IMR-90 (cell line): ENCODE measurements around the gene NCOR1. TPM values are rescaled to one million over a fixed set of nuclear protein-coding genes. Genes with fewer than 3 reads are reported as not detected.

Experiments used
- ATAC-seq: fragments of 200-7000 bp; cut with Tn5 transposase; 2 replicates; pipeline ENCODE4 v1.9.1; 2020; ENCODE audit warnings: low read depth, mild to moderate bottlenecking, moderate library complexity
- BruUV-seq: library from RNA; stranded (reverse); fragments of 400-500 nt; replicated peaks from 2 replicates; lab custom pipeline; 2021; lab: Mats Ljungman, UMichigan
- CTCF ChIA-PET: fragments of 300-600 bp; formaldehyde crosslinking; extraction: SDS; loops from one replicate; lab custom pipeline; 2021; ENCODE audit warnings: antibody characterized with exemption; lab: Yijun Ruan, JAX
- POLR2A ChIA-PET: fragments of 300-600 bp; sonication (Branson Sonifier 250); formaldehyde crosslinking; loops from one replicate; lab custom pipeline; 2022; ENCODE audit warnings: antibody characterized with exemption; ENCODE audit not compliant: unreplicated experiment; lab: Charles Lee
- DNase-seq: peaks from one replicate; pipeline ENCODE4 v3.0.0; 2013
- H2AFZ ChIP-seq: replicated peaks from 2 replicates; pipeline ENCODE3; 2013; ENCODE audit warnings: low read length, mild to moderate bottlenecking; ENCODE audit not compliant: poor library complexity
- H2AK5ac ChIP-seq: 2 replicates; pipeline ENCODE4 v1.6.1; 2013; ENCODE audit warnings: low read depth, low read length, inconsistent platforms
- H2AK9ac ChIP-seq: replicated peaks from 2 replicates; pipeline ENCODE3; 2013; ENCODE audit warnings: mild to moderate bottlenecking, low read depth, low read length, moderate library complexity; ENCODE audit not compliant: poor library complexity
- H2BK120ac ChIP-seq: 2 replicates; pipeline ENCODE4 v1.6.1; 2013; ENCODE audit warnings: low read depth, low read length, inconsistent platforms
- H2BK15ac ChIP-seq: 3 replicates; pipeline ENCODE4 v1.6.1; 2013; ENCODE audit warnings: low read depth, low read length, inconsistent platforms
- H2BK20ac ChIP-seq: 2 replicates; pipeline ENCODE4 v1.6.1; 2013; ENCODE audit warnings: low read depth, mild to moderate bottlenecking, inconsistent platforms, low read length, moderate library complexity
- H2BK5ac ChIP-seq: 2 replicates; pipeline ENCODE4 v1.6.1; 2013; ENCODE audit warnings: mild to moderate bottlenecking, low read depth, low read length, inconsistent platforms; ENCODE audit not compliant: poor library complexity, severe bottlenecking
- H3K14ac ChIP-seq: replicated peaks from 2 replicates; pipeline ENCODE4 v1.6.1; 2013; ENCODE audit warnings: low read depth, low read length, inconsistent platforms
- H3K18ac ChIP-seq: 2 replicates; pipeline ENCODE4 v1.6.1; 2013; ENCODE audit warnings: low read depth, low read length, control low read depth
- H3K23ac ChIP-seq: 2 replicates; pipeline ENCODE4 v1.6.1; 2013; ENCODE audit warnings: low read depth, low read length, inconsistent platforms
- H3K27ac ChIP-seq: 2 replicates; pipeline ENCODE4 v1.5.1; 2013; ENCODE audit warnings: mild to moderate bottlenecking, control low read depth, low read length; ENCODE audit not compliant: insufficient read depth
- H3K27me3 ChIP-seq: 2 replicates; pipeline ENCODE4 v1.6.1; 2013; ENCODE audit warnings: low read length; ENCODE audit not compliant: control insufficient read depth, insufficient read depth
- H3K36me3 ChIP-seq: 2 replicates; pipeline ENCODE4 v1.6.1; 2013; ENCODE audit warnings: low read length, mixed read lengths; ENCODE audit not compliant: control insufficient read depth, insufficient read depth
- H3K4ac ChIP-seq: 2 replicates; pipeline ENCODE4 v1.6.1; 2013; ENCODE audit warnings: low read depth, low read length, inconsistent platforms
- H3K4me1 ChIP-seq: 2 replicates; pipeline ENCODE4 v1.6.1; 2013; ENCODE audit warnings: low read length, mixed read lengths; ENCODE audit not compliant: control insufficient read depth, insufficient read depth
- H3K4me2 ChIP-seq: 2 replicates; pipeline ENCODE4 v1.6.1; 2013; ENCODE audit warnings: low read depth, mild to moderate bottlenecking, control low read depth, low read length, moderate library complexity
- H3K4me3 ChIP-seq: 2 replicates; pipeline ENCODE4 v1.5.1; 2013; ENCODE audit warnings: low read depth, mild to moderate bottlenecking, control low read depth, low read length, moderate library complexity; ENCODE audit not compliant: insufficient read depth
- H3K56ac ChIP-seq: 2 replicates; pipeline ENCODE4 v1.6.1; 2013; ENCODE audit warnings: low read length, inconsistent platforms; ENCODE audit not compliant: insufficient read depth; ENCODE audit errors: extremely low read depth
- H3K79me1 ChIP-seq, 2 experiments: 2 replicates each; pipeline ENCODE4 v1.6.1; 2013; ENCODE audit warnings: low read length in 2 of 2, inconsistent platforms in 1 of 2, low read depth in 1 of 2
- H3K9ac ChIP-seq: 2 replicates; pipeline ENCODE4 v1.6.1; 2013; ENCODE audit warnings: low read depth, low read length, control low read depth
- H3K9me1 ChIP-seq: 2 replicates; pipeline ENCODE4 v1.6.1; 2013; ENCODE audit warnings: low read length, inconsistent platforms; ENCODE audit not compliant: insufficient read depth
- H3K9me3 ChIP-seq: 2 replicates; pipeline ENCODE4 v1.6.1; 2013; ENCODE audit warnings: low read length; ENCODE audit not compliant: control insufficient read depth, insufficient read depth
- H4K20me1 ChIP-seq: 2 replicates; pipeline ENCODE4 v1.6.1; 2013; ENCODE audit warnings: low read length, inconsistent platforms; ENCODE audit not compliant: insufficient read depth
- H4K5ac ChIP-seq: 2 replicates; pipeline ENCODE4 v1.6.1; 2013; ENCODE audit warnings: mild to moderate bottlenecking, low read depth, low read length, control low read depth
- H4K8ac ChIP-seq, 2 experiments: 2 replicates each; pipeline ENCODE4 v1.6.1; 2013; ENCODE audit warnings: low read depth in 2 of 2, low read length in 2 of 2, control low read depth in 1 of 2, inconsistent platforms in 1 of 2
- H4K91ac ChIP-seq: 2 replicates; pipeline ENCODE4 v1.6.1; 2013; ENCODE audit warnings: low read depth, low read length, inconsistent platforms; ENCODE audit not compliant: insufficient read depth
- BHLHE40 ChIP-seq: fragments of 150-350 bp; IDR thresholded peaks from 2 replicates; pipeline ENCODE4 v1.6.1; 2016; ENCODE audit warnings: mild to moderate bottlenecking, low read depth, low read length
- CEBPB ChIP-seq: IDR thresholded peaks from 2 replicates; pipeline ENCODE4 v1.6.1; 2012; ENCODE audit warnings: low read depth, low read length, improper control_type of control experiment
- CHD1 ChIP-seq: IDR thresholded peaks from 2 replicates; pipeline ENCODE4 v1.6.1; 2012; ENCODE audit warnings: low read depth, low read length, improper control_type of control experiment
- CTCF ChIP-seq: conservative IDR thresholded peaks from 2 replicates; pipeline ENCODE4 v1.5.1; 2012; ENCODE audit warnings: mild to moderate bottlenecking, low read depth, low read length, improper control_type of control experiment
- FOS ChIP-seq: fragments of 150-350 bp; IDR thresholded peaks from 2 replicates; pipeline ENCODE4 v1.6.1; 2016; ENCODE audit warnings: low read depth, low read length
- MAFK ChIP-seq: IDR thresholded peaks from 2 replicates; pipeline ENCODE4 v1.6.1; 2012; ENCODE audit warnings: low read depth, low read length, improper control_type of control experiment
- MAZ ChIP-seq: IDR thresholded peaks from 2 replicates; pipeline ENCODE4 v1.6.1; 2012; ENCODE audit warnings: low read depth, mild to moderate bottlenecking, low read length, improper control_type of control experiment, moderate library complexity, borderline replicate concordance
- MXI1 ChIP-seq: IDR thresholded peaks from 2 replicates; pipeline ENCODE4 v1.6.1; 2012; ENCODE audit warnings: low read depth, mild to moderate bottlenecking, low read length, moderate library complexity, borderline replicate concordance
- NFE2L2 ChIP-seq: fragments of 150-350 bp; IDR thresholded peaks from 2 replicates; pipeline ENCODE4 v1.6.1; 2016; ENCODE audit warnings: low read depth, mild to moderate bottlenecking, low read length
- POLR2A ChIP-seq: IDR thresholded peaks from 2 replicates; pipeline ENCODE4 v1.6.1; 2012; ENCODE audit warnings: mild to moderate bottlenecking, low read depth, low read length
- RAD21 ChIP-seq: IDR thresholded peaks from 2 replicates; pipeline ENCODE4 v1.6.1; 2012; ENCODE audit warnings: low read length, improper control_type of control experiment
- RCOR1 ChIP-seq: IDR thresholded peaks from 2 replicates; pipeline ENCODE4 v1.6.1; 2012; ENCODE audit warnings: mild to moderate bottlenecking, low read length, improper control_type of control experiment; ENCODE audit not compliant: insufficient replicate concordance
- RFX5 ChIP-seq: IDR thresholded peaks from 2 replicates; pipeline ENCODE4 v1.8.0; 2012; ENCODE audit warnings: low read depth, mild to moderate bottlenecking, low read length, moderate library complexity
- SMC3 ChIP-seq: fragments of 150-350 bp; IDR thresholded peaks from 2 replicates; pipeline ENCODE4 v1.6.1; 2016; ENCODE audit warnings: low read depth, mild to moderate bottlenecking, antibody characterized with exemption, low read length, moderate library complexity
- WGBS, 2 experiments: methylation state at CpG; one replicate each; pipeline versions ENCODE4 v1.1.5 to v1.1.7; 2013; ENCODE audit warnings: missing lambda C conversion rate in 2 of 2; ENCODE audit not compliant: insufficient read length in 1 of 2; ENCODE audit errors: extremely low coverage in 2 of 2; 5-methylcytosine and 5-hydroxymethylcytosine counted together
- dilution Hi-C: fragments of 300-500 bp; cut with HindIII; formaldehyde crosslinking; loops from one replicate; pipeline ENCODE4 v1.14.3; 2018; ENCODE audit warnings: low sequenced_read_pairs; ENCODE audit not compliant: unreplicated experiment
- in situ Hi-C: fragments of 300-500 bp; cut with MboI; formaldehyde crosslinking; loops from 3 replicates; pipeline ENCODE4 v1.14.3; 2019; ENCODE audit warnings: low sequenced_read_pairs, inconsistent platforms, mixed read lengths
- intact Hi-C: fragments of 100-400 bp; cut with micrococcal nuclease; formaldehyde crosslinking; loops from 2 replicates; pipeline ENCODE4 v1.10.0; 2022
- polyA plus RNA-seq, 3 experiments: library from polyadenylated mRNA; depleted of rRNA; stranded (reverse); fragments of >200 nt; gene quantifications; 2 replicates each; pipeline ENCODE4 v1.2.3, GENCODE V29; 2012; ENCODE audit warnings: low replicate concordance in 1 of 3
- total RNA-seq: library from RNA; depleted of rRNA; stranded (reverse); fragments of >200 nt; gene quantifications from 2 replicates; pipeline ENCODE4 v1.2.3, GENCODE V29; 2012
- TF ChIP-seq, protein P1 (sequence below): fragments of 150-350 bp; IDR thresholded peaks from 2 replicates; pipeline ENCODE4 v1.6.1; 2017; ENCODE audit warnings: mild to moderate bottlenecking, antibody characterized with exemption, low read length, low read depth
- TF ChIP-seq, protein P2 (sequence below): fragments of 150-350 bp; IDR thresholded peaks from 2 replicates; pipeline ENCODE4 v1.6.1; 2016; ENCODE audit warnings: low read depth, mild to moderate bottlenecking, low read length, moderate library complexity, borderline replicate concordance

The NCOR1 gene
- total and polyA plus RNA-seq, 2 of the 4 experiments (the other 2 are of a cell fraction), result 54.5 to 80.3 TPM

- 90 to 100% methylated on average over 3 to 4 of the region's 4 CpGs for WGBS, 2 experiments
- no peak for DNase-seq
- Histone ChIP-seq H3K9me1 (peaks cover 2% of the 10 kb centered on the region; the same call in 1 of the 2 replicates), H2BK15ac (no peak overlapping the region), H4K20me1 (no peaks in the 10 kb centered on the region), H3K4me1 (no peaks in the 10 kb centered on the region), H3K27me3 (no peaks in the 10 kb centered on the region), H4K5ac (no peak overlapping the region), H3K36me3 (peaks cover 44% of the 10 kb centered on the region), H3K14ac (no peak overlapping the region), H2AK5ac (no peak overlapping the region), H3K4ac (no peak overlapping the region), H2AK9ac (no peak overlapping the region), H3K79me1 (peaks cover 14 to 37% of the 10 kb centered on the region in 2 experiments), H2BK120ac (no peak overlapping the region), H2BK5ac (no peak overlapping the region), H3K18ac (no peak overlapping the region), H4K8ac (no peak overlapping the region), H4K91ac (no peak overlapping the region), H2BK20ac (no peak overlapping the region), H3K9me3 (no peaks in the 10 kb centered on the region), H3K23ac (no peak overlapping the region), H3K27ac (no peak overlapping the region), H3K4me3 (no peak overlapping the region), H3K4me2 (no peak overlapping the region), H3K56ac (no peak overlapping the region), H3K9ac (no peak overlapping the region), H2AFZ (no peak overlapping the region)
- no TSS peak for BruUV-seq
- no peak for ATAC-seq
- POLR2A ChIA-PET, result no interaction called here
- TF ChIP-seq CEBPB (no peak), NFE2L2 (no peak), MAZ (no peak), CHD1 (no peak), RFX5 (no peak), RAD21 (no peak), FOS (no peak), POLR2A (no peak), MXI1 (no peak), RCOR1 (no peak), MAFK (no peak), CTCF (no peak), SMC3 (no peak), BHLHE40 (no peak)
- TF ChIP-seq, protein P1, sequence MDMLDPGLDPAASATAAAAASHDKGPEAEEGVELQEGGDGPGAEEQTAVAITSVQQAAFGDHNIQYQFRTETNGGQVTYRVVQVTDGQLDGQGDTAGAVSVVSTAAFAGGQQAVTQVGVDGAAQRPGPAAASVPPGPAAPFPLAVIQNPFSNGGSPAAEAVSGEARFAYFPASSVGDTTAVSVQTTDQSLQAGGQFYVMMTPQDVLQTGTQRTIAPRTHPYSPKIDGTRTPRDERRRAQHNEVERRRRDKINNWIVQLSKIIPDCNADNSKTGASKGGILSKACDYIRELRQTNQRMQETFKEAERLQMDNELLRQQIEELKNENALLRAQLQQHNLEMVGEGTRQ, result no peak
- TF ChIP-seq, protein P2, sequence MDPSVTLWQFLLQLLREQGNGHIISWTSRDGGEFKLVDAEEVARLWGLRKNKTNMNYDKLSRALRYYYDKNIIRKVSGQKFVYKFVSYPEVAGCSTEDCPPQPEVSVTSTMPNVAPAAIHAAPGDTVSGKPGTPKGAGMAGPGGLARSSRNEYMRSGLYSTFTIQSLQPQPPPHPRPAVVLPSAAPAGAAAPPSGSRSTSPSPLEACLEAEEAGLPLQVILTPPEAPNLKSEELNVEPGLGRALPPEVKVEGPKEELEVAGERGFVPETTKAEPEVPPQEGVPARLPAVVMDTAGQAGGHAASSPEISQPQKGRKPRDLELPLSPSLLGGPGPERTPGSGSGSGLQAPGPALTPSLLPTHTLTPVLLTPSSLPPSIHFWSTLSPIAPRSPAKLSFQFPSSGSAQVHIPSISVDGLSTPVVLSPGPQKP, result no peak
- in situ Hi-C loops (no loop called here), intact Hi-C loops (no loop called here), dilution Hi-C loops (no loop called here)
- CTCF ChIA-PET, result no interaction called here
Observed at GRCh38 chr17:16073845-16074244, 141.5 kb downstream of the NCOR1 start.
